CD4-positive, alpha-beta T cell treated with Interleukin-6 for 4 hours (primary cell): Measurements from ENCODE around the gene CHN2.

Experiments used
- DNase-seq: peaks from one replicate; pipeline ENCODE4 v3.0.0-alpha.2; 2020; ENCODE audit warnings: mixed read lengths

Gene CHN2

GRCh38 chr7:29479301-29480200 is 285.0 kb downstream of the CHN2 start:
- DNase-seq: no peak

GRCh38 chr7:29480451-29480850 is 285.9 kb downstream of the CHN2 start:
- no peak for DNase-seq

GRCh38 chr7:29480934-29481651 is 286.5 kb downstream of the CHN2 start:
- no peak for DNase-seq

GRCh38 chr7:29482056-29482455 is 287.5 kb downstream of the CHN2 start:
- DNase-seq: no peak

- no peak for DNase-seq
These were observed 288.9 kb downstream of the CHN2 start for GRCh38 chr7:29483219-29484104.

- no peak for DNase-seq
These were observed 289.7 kb downstream of the CHN2 start for GRCh38 chr7:29484280-29484679.

GRCh38 chr7:29485339-29486190 is 291.0 kb downstream of the CHN2 start:
- DNase-seq: no peak

- no peak for DNase-seq
These were observed 291.7 kb downstream of the CHN2 start for GRCh38 chr7:29486191-29486700.

- DNase-seq: no peak
These were observed 292.8 kb downstream of the CHN2 start for GRCh38 chr7:29487424-29487823.

GRCh38 chr7:29488203-29488970 is 293.8 kb downstream of the CHN2 start:
- DNase-seq: no peak

GRCh38 chr7:29488977-29489376 is 294.4 kb downstream of the CHN2 start:
- DNase-seq: no peak

GRCh38 chr7:29490094-29490607 is 295.6 kb downstream of the CHN2 start:
- DNase-seq: no peak

GRCh38 chr7:29494350-29494749 is 299.8 kb downstream of the CHN2 start:
- no peak for DNase-seq

- no peak for DNase-seq
These were observed 301.1 kb downstream of the CHN2 start for GRCh38 chr7:29495653-29496052.

- DNase-seq: no peak
These were observed 301.9 kb downstream of the CHN2 start for GRCh38 chr7:29496355-29497020.

GRCh38 chr7:29499932-29500331 is 305.4 kb downstream of the CHN2 start:
- no peak for DNase-seq

GRCh38 chr7:29500719-29501118 is 306.1 kb downstream of the CHN2 start:
- DNase-seq: no peak

- no peak for DNase-seq
These were observed 307.6 kb downstream of the CHN2 start for GRCh38 chr7:29502133-29502532.

- no peak for DNase-seq
These were observed 311.4 kb downstream of the CHN2 start for GRCh38 chr7:29505931-29506330.

- DNase-seq: no peak
These were observed 314.0 kb downstream of the CHN2 start for GRCh38 chr7:29508608-29509007.
